Dermis lymphatic vessel endothelial cell (primary cell): Measurements from ENCODE around the gene ADGRL2. TPM values are rescaled to one million over a fixed set of nuclear protein-coding genes. Genes with fewer than 3 reads are reported as not detected.

Experiments
- total RNA-seq: library from RNA; depleted of rRNA; stranded (reverse); fragments of >200 nt; gene quantifications from 2 replicates; pipeline ENCODE4 v1.2.1, GENCODE V29; 2014

Gene ADGRL2
- total RNA-seq: 5.8 and 6.7 TPM in 2 replicates

DNA sequence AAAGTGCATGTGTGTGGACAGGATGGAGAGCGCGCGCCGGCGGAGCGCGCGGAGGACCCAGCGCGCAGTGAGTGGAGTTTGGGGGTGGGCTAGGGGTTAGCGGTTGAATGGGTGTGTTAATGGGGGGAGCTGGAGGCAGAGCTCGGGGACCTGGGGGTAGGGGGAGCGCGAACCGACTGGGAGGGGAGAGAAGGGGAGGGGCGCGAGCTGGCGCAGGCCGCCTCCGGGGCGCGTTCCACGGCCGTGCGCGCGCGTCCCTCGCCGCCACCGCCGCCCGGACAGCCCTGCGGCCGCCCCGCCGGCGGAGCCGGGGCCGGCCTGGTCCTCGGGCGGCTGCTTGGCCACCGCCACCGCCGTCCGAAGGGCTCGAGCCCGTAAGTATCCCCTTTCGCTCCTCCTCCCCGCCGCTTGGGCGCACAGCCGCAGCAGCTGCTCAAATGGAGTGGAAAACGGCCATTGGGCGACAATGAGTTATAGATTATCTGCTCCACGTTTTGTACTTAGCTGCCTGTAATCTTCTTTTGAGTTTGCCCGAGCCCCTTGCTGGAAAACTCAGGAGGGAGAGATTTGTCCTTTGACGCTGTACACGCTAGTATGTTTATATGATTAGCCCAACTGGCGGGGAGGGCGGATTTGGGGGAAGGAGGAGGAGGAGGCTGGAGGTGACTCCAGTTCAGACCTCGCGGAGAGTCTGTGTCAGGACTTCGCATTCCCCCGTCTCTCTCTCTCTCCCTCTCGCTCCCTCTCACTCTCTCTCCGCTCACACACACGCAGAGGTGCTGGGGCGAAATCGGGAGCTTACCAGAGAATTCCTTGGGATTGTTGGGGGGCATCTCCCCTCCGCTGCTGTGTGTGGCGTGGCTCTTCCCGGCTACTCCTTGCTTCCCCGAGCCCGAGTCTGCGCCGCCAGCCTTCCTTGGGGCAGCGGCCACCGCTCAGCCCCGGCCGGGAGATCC lies at the start of gene ADGRL2:
Gene ADGRL2 (plus strand): TSS at position 240 of the 956 bp plus-strand sequence. CDS start 36,051 bp downstream, outside the sequence.

